Natural killer cell (primary cell): ENCODE measurements around the gene CPZ. TPM values are rescaled to one million over a fixed set of nuclear protein-coding genes. Genes with fewer than 3 reads are reported as not detected.

Experiments
- ATAC-seq, 3 donors: fragments of 150-1000 bp in 2 of 3; fragments of 200-7000 bp in 1 of 3; cut with Tn5 transposase; 1 replicate in 1 of 3; 2 replicates in 2 of 3; pipeline ENCODE4 v1.10.0; 2021; ENCODE audit warnings: mild to moderate bottlenecking in 2 of 3, moderate library complexity in 2 of 3
- DNase-seq, 2 donors: peaks; one replicate each; pipeline versions ENCODE4 v3.0.0 to v3.0.0-alpha.2; 2013 to 2021; ENCODE audit warnings: mixed read lengths in 1 of 2
- H3K27ac ChIP-seq: one replicate; pipeline ENCODE4 v1.5.1; 2013; ENCODE audit warnings: mild to moderate bottlenecking, low read length
- H3K27me3 ChIP-seq: one replicate; pipeline ENCODE4 v1.6.1; 2013; ENCODE audit warnings: low read length; ENCODE audit not compliant: control insufficient read depth, insufficient read depth
- H3K36me3 ChIP-seq: one replicate; pipeline ENCODE4 v1.6.1; 2013; ENCODE audit warnings: low read length; ENCODE audit not compliant: control insufficient read depth, insufficient read depth
- H3K4me1 ChIP-seq: one replicate; pipeline ENCODE4 v1.6.1; 2013; ENCODE audit warnings: low read length; ENCODE audit not compliant: control insufficient read depth, insufficient read depth
- H3K4me3 ChIP-seq: one replicate; pipeline ENCODE4 v1.5.1; 2013; ENCODE audit warnings: low read length
- H3K9me3 ChIP-seq: one replicate; pipeline ENCODE4 v1.6.1; 2013; ENCODE audit warnings: low read length; ENCODE audit not compliant: control insufficient read depth, insufficient read depth
- H3K27ac Mint-ChIP-seq, 2 donors: one replicate each; pipeline ENCODE4 v1.8.0; 2022; ENCODE audit warnings: mild to moderate bottlenecking in 2 of 2, mixed read lengths in 2 of 2, moderate library complexity in 1 of 2
- H3K27me3 Mint-ChIP-seq, 2 donors: one replicate each; pipeline ENCODE4 v1.8.0; 2022; ENCODE audit warnings: low read depth in 2 of 2, mixed read lengths in 2 of 2
- H3K36me3 Mint-ChIP-seq: one replicate; pipeline ENCODE4 v1.8.0; 2022; ENCODE audit warnings: mixed read lengths
- H3K4me1 Mint-ChIP-seq, 2 donors: one replicate each; pipeline ENCODE4 v1.8.0; 2022; ENCODE audit warnings: mixed read lengths in 2 of 2
- H3K4me3 Mint-ChIP-seq: one replicate; pipeline ENCODE4 v1.8.0; 2022; ENCODE audit warnings: mild to moderate bottlenecking, moderate library complexity, mixed read lengths
- H3K9me3 Mint-ChIP-seq, 2 donors: one replicate each; pipeline ENCODE4 v1.8.0; 2022; ENCODE audit warnings: mixed read lengths in 2 of 2
- WGBS: methylation state at CpG from one replicate; pipeline ENCODE4 v1.1.7; 2013; ENCODE audit warnings: missing lambda C conversion rate; ENCODE audit not compliant: insufficient coverage; 5-methylcytosine and 5-hydroxymethylcytosine counted together
- intact Hi-C: fragments of 100-400 bp; cut with micrococcal nuclease; formaldehyde crosslinking; loops from one replicate; pipeline ENCODE4 v1.14.2; 2022
- total RNA-seq, 4 donors: library from RNA; stranded (reverse); fragments of 120-200 nt in 1 of 4; gene quantifications; one replicate each; pipeline versions ENCODE4 v1.2.3 to v1.2.4, GENCODE V29; 2013 to 2022
- TF ChIP-seq, protein P1 (sequence below): fragments of 200-600 bp; IDR thresholded peaks from one replicate; pipeline ENCODE4 v1.8.0; 2022; ENCODE audit warnings: antibody characterized with exemption

The CPZ gene
- total RNA-seq, 3 donors from 2014 or later (not counting 1 experiment from before 2014, with no cell fraction given), result not detected

GRCh38 chr4:8586246-8586645 is 6.3 kb upstream of the CPZ start:
- H3K4me1 ChIP-seq, result no peaks in the 10 kb centered on the region
- no peak for ATAC-seq
- WGBS, result 68% methylated on average over 5 of the region's 5 CpGs
- DNase-seq, result no peak
- H3K36me3 Mint-ChIP-seq, result no peaks in the 10 kb centered on the region
- H3K9me3 ChIP-seq, result no peaks in the 10 kb centered on the region
- intact Hi-C loops, result no loop called here
- TF ChIP-seq, protein P1, sequence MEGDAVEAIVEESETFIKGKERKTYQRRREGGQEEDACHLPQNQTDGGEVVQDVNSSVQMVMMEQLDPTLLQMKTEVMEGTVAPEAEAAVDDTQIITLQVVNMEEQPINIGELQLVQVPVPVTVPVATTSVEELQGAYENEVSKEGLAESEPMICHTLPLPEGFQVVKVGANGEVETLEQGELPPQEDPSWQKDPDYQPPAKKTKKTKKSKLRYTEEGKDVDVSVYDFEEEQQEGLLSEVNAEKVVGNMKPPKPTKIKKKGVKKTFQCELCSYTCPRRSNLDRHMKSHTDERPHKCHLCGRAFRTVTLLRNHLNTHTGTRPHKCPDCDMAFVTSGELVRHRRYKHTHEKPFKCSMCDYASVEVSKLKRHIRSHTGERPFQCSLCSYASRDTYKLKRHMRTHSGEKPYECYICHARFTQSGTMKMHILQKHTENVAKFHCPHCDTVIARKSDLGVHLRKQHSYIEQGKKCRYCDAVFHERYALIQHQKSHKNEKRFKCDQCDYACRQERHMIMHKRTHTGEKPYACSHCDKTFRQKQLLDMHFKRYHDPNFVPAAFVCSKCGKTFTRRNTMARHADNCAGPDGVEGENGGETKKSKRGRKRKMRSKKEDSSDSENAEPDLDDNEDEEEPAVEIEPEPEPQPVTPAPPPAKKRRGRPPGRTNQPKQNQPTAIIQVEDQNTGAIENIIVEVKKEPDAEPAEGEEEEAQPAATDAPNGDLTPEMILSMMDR, result no peak
- H3K36me3 ChIP-seq, result no peaks in the 10 kb centered on the region
- no peaks in the 10 kb centered on the region for H3K4me1 Mint-ChIP-seq
- no peaks in the 10 kb centered on the region for H3K27me3 ChIP-seq
- no peaks in the 10 kb centered on the region for H3K9me3 Mint-ChIP-seq
- H3K27me3 Mint-ChIP-seq, result peaks cover 13 to 17% of the 10 kb centered on the region in 2 donors
- H3K27ac ChIP-seq, result no peak overlapping the region
- no peak overlapping the region for H3K27ac Mint-ChIP-seq
- H3K4me3 ChIP-seq, result no peak overlapping the region
- H3K4me3 Mint-ChIP-seq, result no peak overlapping the region

GRCh38 chr4:8586671-8587468 is 5.7 kb upstream of the CPZ start:
- Histone ChIP-seq H3K36me3 (no peaks in the 10 kb centered on the region), H3K27ac (no peak overlapping the region), H3K27me3 (no peaks in the 10 kb centered on the region), H3K9me3 (no peaks in the 10 kb centered on the region), H3K4me1 (no peaks in the 10 kb centered on the region), H3K4me3 (no peak overlapping the region)
- intact Hi-C loops, result no loop called here
- Mint-ChIP-seq H3K27me3 (peaks cover 19 to 22% of the 10 kb centered on the region in 2 donors), H3K36me3 (no peaks in the 10 kb centered on the region), H3K4me1 (no peaks in the 10 kb centered on the region), H3K4me3 (no peak overlapping the region), H3K27ac (no peak overlapping the region), H3K9me3 (no peaks in the 10 kb centered on the region)
- DNase-seq (no peak), ATAC-seq (no peak)
- TF ChIP-seq, protein P1, result no peak
- WGBS, result 84% methylated on average over 37 of the region's 37 CpGs

DNA sequence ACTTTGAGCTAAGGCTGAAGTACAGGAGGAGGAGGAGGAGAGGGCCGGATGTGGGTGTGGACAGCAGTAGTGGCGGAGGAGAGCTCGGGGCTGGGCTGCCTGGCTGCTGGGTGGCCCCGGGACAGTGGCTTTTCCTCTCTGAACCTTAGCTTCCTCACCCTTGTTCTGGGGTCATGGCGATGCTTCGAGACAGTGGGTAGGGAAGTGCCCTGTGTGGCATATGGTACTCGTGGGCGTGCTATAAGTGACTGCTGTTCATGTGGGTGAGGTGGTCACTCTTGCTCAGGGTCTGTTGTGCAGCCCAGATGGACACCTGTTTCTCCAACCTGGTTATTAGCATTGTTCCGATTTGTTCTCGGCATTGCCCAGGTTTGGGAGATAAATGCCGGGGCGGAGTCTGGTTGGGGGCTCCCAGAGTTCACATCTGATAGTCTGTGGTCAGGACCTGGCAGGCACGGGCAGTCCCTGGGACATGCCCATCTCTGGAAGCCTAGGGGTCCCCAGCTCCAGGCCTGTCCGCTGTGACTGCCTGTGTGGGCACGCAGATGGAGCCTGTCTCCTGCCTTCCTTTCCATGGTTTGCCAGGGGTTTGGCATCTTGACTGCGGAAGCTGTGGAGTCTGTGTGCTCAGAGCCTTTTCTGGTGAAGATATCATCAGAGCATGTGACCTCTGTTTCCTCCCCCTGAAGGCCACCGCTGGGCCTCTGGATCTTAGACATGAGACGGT is 4.9 kb upstream of the CPZ start:
- no peaks in the 10 kb centered on the region for H3K9me3 Mint-ChIP-seq
- no peak for ATAC-seq
- no peaks in the 10 kb centered on the region for H3K4me1 Mint-ChIP-seq
- H3K27ac ChIP-seq, result no peak overlapping the region
- TF ChIP-seq, protein P1, result no peak
- WGBS, result 80% methylated on average over 18 of the region's 18 CpGs
- H3K4me1 ChIP-seq, result no peaks in the 10 kb centered on the region
- peaks cover 15 to 22% of the 10 kb centered on the region in 2 donors for H3K27me3 Mint-ChIP-seq
- H3K4me3 Mint-ChIP-seq, result no peak overlapping the region
- no peak overlapping the region for H3K27ac Mint-ChIP-seq
- no peaks in the 10 kb centered on the region for H3K27me3 ChIP-seq
- no peak overlapping the region for H3K4me3 ChIP-seq
- no peaks in the 10 kb centered on the region for H3K36me3 ChIP-seq
- no peaks in the 10 kb centered on the region for H3K9me3 ChIP-seq
- no peaks in the 10 kb centered on the region for H3K36me3 Mint-ChIP-seq
- intact Hi-C loops, result no loop called here
- DNase-seq, result no peak
